Measurements from ENCODE around the gene TTLL10. TPM values are rescaled to one million over a fixed set of nuclear protein-coding genes. Genes with fewer than 3 reads are reported as not detected.
"Not testable (repeated sequence)": the region's sequence is repeated elsewhere in the genome, so short reads cannot be mapped to it uniquely, and the experiment has no call there.

TTLL10 gene
- polyA plus RNA-seq, 1 donor: 0.64 TPM

GRCh38 chr1:1171546-1172340 lies 1.9 kb upstream of the TTLL10 start:
- peaks cover 18% of the 10 kb centered on the region for H3K36me3 ChIP-seq (ENCODE audit: control insufficient read depth, insufficient read depth, low read length)
- no peak overlapping the region for H3K27ac ChIP-seq (ENCODE audit: low read length)
- DNase-seq: no peak
- no CpG with 5 or more reads among the region's 33 CpGs for WGBS (ENCODE audit: insufficient coverage, low lambda C conversion rate)
- H3K4me1 ChIP-seq (ENCODE audit: control insufficient read depth, insufficient read depth, low read length): peaks cover 27% of the 10 kb centered on the region
- peaks cover 14% of the 10 kb centered on the region for H3K9me3 ChIP-seq (ENCODE audit: control insufficient read depth, low read depth, low read length)
- no peak overlapping the region for H3K4me3 ChIP-seq (ENCODE audit: low read length)
- peaks cover 33% of the 10 kb centered on the region for H3K27me3 ChIP-seq (ENCODE audit: control insufficient read depth, insufficient read depth, low read length)

GRCh38 chr1:1173061-1173792 lies 453 bp upstream of the TTLL10 start:
- no peak for DNase-seq
- WGBS (ENCODE audit: insufficient coverage, low lambda C conversion rate): no CpG with 5 or more reads among the region's 32 CpGs
- H3K4me3 ChIP-seq (ENCODE audit: low read length): no peak overlapping the region

GRCh38 chr1:1175221-1176062 lies 1.8 kb downstream of the TTLL10 start:
- Histone ChIP-seq H3K27me3 (ENCODE audit: control insufficient read depth, insufficient read depth, low read length) (peaks cover 33% of the 10 kb centered on the region), H3K36me3 (ENCODE audit: control insufficient read depth, insufficient read depth, low read length) (no peaks in the 10 kb centered on the region), H3K27ac (ENCODE audit: low read length) (no peak overlapping the region), H3K4me1 (ENCODE audit: control insufficient read depth, insufficient read depth, low read length) (no peaks in the 10 kb centered on the region), H3K9me3 (ENCODE audit: control insufficient read depth, low read depth, low read length) (peaks cover 6% of the 10 kb centered on the region), H3K4me3 (ENCODE audit: low read length) (no peak overlapping the region)
- WGBS (ENCODE audit: insufficient coverage, low lambda C conversion rate): no CpG with 5 or more reads among the region's 29 CpGs
- no peak for DNase-seq

More at GRCh38 chr1:1173061-1173792, 453 bp upstream of the TTLL10 start:
- peaks cover 14% of the 10 kb centered on the region for H3K4me1 ChIP-seq (ENCODE audit: control insufficient read depth, insufficient read depth, low read length)
- H3K27ac ChIP-seq (ENCODE audit: low read length): no peak overlapping the region
- peaks cover 17% of the 10 kb centered on the region for H3K36me3 ChIP-seq (ENCODE audit: control insufficient read depth, insufficient read depth, low read length)
- peaks cover 13% of the 10 kb centered on the region for H3K9me3 ChIP-seq (ENCODE audit: control insufficient read depth, low read depth, low read length)
- peaks cover 33% of the 10 kb centered on the region for H3K27me3 ChIP-seq (ENCODE audit: control insufficient read depth, insufficient read depth, low read length)

GRCh38 chr1:1176063-1176761 lies 2.5 kb downstream of the TTLL10 start:
- not testable (repeated sequence) for DNase-seq; H3K36me3 ChIP-seq (ENCODE audit: control insufficient read depth, insufficient read depth, low read length); H3K4me1 ChIP-seq (ENCODE audit: control insufficient read depth, insufficient read depth, low read length); H3K9me3 ChIP-seq (ENCODE audit: control insufficient read depth, low read depth, low read length); H3K27ac ChIP-seq (ENCODE audit: low read length); H3K4me3 ChIP-seq (ENCODE audit: low read length)
- H3K27me3 ChIP-seq (ENCODE audit: control insufficient read depth, insufficient read depth, low read length): peaks cover 33% of the 10 kb centered on the region
- WGBS (ENCODE audit: insufficient coverage, low lambda C conversion rate): no CpG with 5 or more reads among the region's 22 CpGs

GRCh38 chr1:1176931-1177330 lies 3.3 kb downstream of the TTLL10 start:
- H3K27me3 ChIP-seq (ENCODE audit: control insufficient read depth, insufficient read depth, low read length): peaks cover 27% of the 10 kb centered on the region
- no peak for DNase-seq
- no CpG with 5 or more reads among the region's 7 CpGs for WGBS (ENCODE audit: insufficient coverage, low lambda C conversion rate)

GRCh38 chr1:1177452-1178206 lies 3.9 kb downstream of the TTLL10 start:
- no peaks in the 10 kb centered on the region for H3K36me3 ChIP-seq (ENCODE audit: control insufficient read depth, insufficient read depth, low read length)
- peaks cover 22% of the 10 kb centered on the region for H3K27me3 ChIP-seq (ENCODE audit: control insufficient read depth, insufficient read depth, low read length)
- no peak for DNase-seq
- H3K9me3 ChIP-seq (ENCODE audit: control insufficient read depth, low read depth, low read length): peaks cover 6% of the 10 kb centered on the region
- H3K4me1 ChIP-seq (ENCODE audit: control insufficient read depth, insufficient read depth, low read length): no peaks in the 10 kb centered on the region
- H3K27ac ChIP-seq (ENCODE audit: low read length): no peak overlapping the region
- WGBS (ENCODE audit: insufficient coverage, low lambda C conversion rate): 87% methylated on average over 3 of the region's 21 CpGs
- no peak overlapping the region for H3K4me3 ChIP-seq (ENCODE audit: low read length)

More at GRCh38 chr1:1176931-1177330, 3.3 kb downstream of the TTLL10 start:
- Histone ChIP-seq H3K4me3 (ENCODE audit: low read length) (no peak overlapping the region), H3K27ac (ENCODE audit: low read length) (no peak overlapping the region), H3K9me3 (ENCODE audit: control insufficient read depth, low read depth, low read length) (peaks cover 6% of the 10 kb centered on the region), H3K36me3 (ENCODE audit: control insufficient read depth, insufficient read depth, low read length) (no peaks in the 10 kb centered on the region), H3K4me1 (ENCODE audit: control insufficient read depth, insufficient read depth, low read length) (no peaks in the 10 kb centered on the region)

- Histone ChIP-seq H3K4me1 (ENCODE audit: control insufficient read depth, insufficient read depth, low read length) (no peaks in the 10 kb centered on the region), H3K9me3 (ENCODE audit: control insufficient read depth, low read depth, low read length) (peaks cover under 1% of the 10 kb centered on the region), H3K27ac (ENCODE audit: low read length) (no peak overlapping the region), H3K36me3 (ENCODE audit: control insufficient read depth, insufficient read depth, low read length) (no peaks in the 10 kb centered on the region), H3K27me3 (ENCODE audit: control insufficient read depth, insufficient read depth, low read length) (peaks cover 12% of the 10 kb centered on the region), H3K4me3 (ENCODE audit: low read length) (no peak overlapping the region)
- no CpG with 5 or more reads among the region's 32 CpGs for WGBS (ENCODE audit: insufficient coverage, low lambda C conversion rate)
- no peak for DNase-seq
Measured at GRCh38 chr1:1178794-1179331, 5.2 kb downstream of the TTLL10 start.

- no peak overlapping the region for H3K4me3 ChIP-seq (ENCODE audit: low read length)
- no CpG with 5 or more reads among the region's 25 CpGs for WGBS (ENCODE audit: insufficient coverage, low lambda C conversion rate)
- H3K4me1 ChIP-seq (ENCODE audit: control insufficient read depth, insufficient read depth, low read length): no peaks in the 10 kb centered on the region
- H3K9me3 ChIP-seq (ENCODE audit: control insufficient read depth, low read depth, low read length): no peaks in the 10 kb centered on the region
- no peaks in the 10 kb centered on the region for H3K36me3 ChIP-seq (ENCODE audit: control insufficient read depth, insufficient read depth, low read length)
- DNase-seq: no peak
- no peak overlapping the region for H3K27ac ChIP-seq (ENCODE audit: low read length)
- peaks cover 8% of the 10 kb centered on the region for H3K27me3 ChIP-seq (ENCODE audit: control insufficient read depth, insufficient read depth, low read length)
Measured at GRCh38 chr1:1179346-1179982, 5.8 kb downstream of the TTLL10 start.

Measured in large intestine (tissue), 3 donors.